ENCODE data around the gene SRMS.

- TF ChIP-seq CTCF (IDR thresholded peaks at IDR 0.05), result no peak
- no peak for TF ChIP-seq POLR2A (IDR thresholded peaks at IDR 0.05)
Observed at GRCh38 chr20:63561624-63562396, 14.3 kb upstream of the SRMS start.
